NCI-H526 (cell line): ENCODE results near the gene PC.
"Not testable (repeated sequence)": the region's sequence is repeated elsewhere in the genome, so short reads cannot be mapped to it uniquely, and the experiment has no call there.

Experiments used
- DNase-seq, 2 experiments: peaks; one replicate each; lab custom pipeline; 2025; lab: John Stamatoyannopoulos, UW

Gene PC

DNA sequence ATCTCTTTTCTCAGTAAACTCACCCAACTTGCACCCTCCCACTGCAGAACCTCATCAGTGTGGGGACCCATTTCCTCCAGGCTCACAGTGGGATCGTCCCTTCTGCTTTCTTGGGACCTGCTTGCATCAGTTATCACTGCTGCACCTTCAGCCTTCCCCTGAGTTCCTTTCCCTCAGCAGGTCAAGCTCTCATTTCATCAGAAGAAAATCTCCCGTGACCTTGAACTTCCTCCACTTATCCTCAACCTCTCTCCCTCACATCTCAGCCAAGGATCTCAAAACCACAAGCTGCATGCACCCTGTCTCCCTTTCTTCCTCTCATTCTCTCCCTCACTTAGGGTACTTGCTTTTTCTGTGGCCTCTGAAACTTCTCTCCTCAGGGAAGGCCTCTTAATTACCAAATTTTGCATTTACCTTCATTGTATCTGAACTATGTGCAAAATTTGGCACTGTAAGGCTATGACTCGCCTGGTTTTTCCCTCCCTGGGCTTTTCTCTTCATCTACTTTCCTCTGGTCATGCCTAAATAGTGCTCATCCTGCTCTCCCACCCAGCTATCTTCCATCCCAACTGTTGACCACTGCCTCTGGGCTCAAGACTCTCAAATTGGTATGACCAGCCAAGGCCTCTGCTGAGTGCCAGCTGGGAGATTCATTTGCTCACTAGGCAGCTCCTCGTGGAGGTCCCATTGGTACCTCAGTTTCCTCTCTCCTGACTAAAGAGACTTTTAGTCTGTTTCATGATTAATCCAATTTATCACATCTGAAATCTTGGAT, 117.7 kb downstream of the PC start:
- no peak for DNase-seq

- DNase-seq, result peak in 1 of 2 experiments; percentile 34
Measured at GRCh38 chr11:66835768-66836405, 122.3 kb downstream of the PC start.

DNA sequence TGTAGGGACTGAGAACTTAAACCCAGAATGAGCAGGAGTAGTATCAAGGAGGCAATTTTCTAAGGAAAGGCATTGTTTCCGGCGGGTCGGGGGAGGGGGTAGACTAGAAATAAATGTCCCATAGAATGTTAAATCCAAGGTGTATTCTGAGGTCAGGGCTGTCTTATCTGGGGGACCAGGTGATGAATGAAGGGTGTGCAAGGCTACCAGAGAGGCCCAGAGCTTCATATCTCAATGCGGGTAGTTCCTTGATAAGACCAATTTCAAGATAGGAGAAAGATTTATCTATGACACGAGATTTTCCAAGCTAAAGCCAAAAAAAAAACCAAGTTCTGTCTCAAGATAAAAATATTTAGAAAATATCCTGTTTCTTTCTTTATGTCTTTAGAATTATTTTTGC, 123.2 kb downstream of the PC start:
- no peak for DNase-seq

- no peak for DNase-seq
Measured at GRCh38 chr11:66834539-66834845, 123.7 kb downstream of the PC start.

- DNase-seq, result not testable (repeated sequence)
Measured at GRCh38 chr11:66824573-66824972, 133.6 kb downstream of the PC start.

- DNase-seq, result no peak
Measured at GRCh38 chr11:66823700-66824099, 134.5 kb downstream of the PC start.

GRCh38 chr11:66820901-66821300, 137.3 kb downstream of the PC start:
- DNase-seq, result no peak

- no peak for DNase-seq
Measured at GRCh38 chr11:66820381-66820780, 137.8 kb downstream of the PC start.

DNA sequence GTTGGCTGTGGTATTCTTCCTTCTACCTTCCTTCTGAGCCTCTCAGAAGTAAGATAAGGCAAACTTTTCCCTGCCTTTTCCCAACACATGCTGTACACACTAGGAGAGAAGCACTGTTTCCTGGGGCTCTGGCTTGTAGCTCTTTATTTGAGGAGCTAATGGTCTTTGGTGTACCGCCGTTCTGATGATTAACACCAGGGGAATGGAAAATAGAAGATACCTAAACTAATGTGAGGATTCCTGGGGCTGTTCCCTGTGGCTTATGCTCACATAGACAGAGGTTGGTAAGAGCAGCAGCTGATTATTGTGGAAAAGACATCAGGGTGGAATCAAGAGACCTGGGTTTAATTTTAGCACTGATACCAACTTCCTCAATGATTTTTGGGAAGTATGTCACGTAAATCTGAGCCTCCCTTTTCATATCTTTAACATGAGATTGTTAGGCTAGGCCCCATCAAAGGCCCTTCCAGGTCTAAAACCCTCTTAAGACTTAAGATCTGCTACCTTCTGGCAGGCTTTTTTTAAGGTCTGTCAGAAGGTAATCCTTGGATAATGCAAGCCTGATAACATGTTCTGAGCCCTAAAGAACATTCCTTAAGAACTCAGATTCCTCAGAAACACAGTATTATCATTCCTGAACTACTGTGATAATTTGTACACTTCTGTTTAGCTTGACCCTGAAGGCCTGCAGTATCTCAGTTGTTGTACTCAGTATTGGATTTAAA, 139.8 kb downstream of the PC start:
- no peak for DNase-seq

- DNase-seq, result no peak
Measured at GRCh38 chr11:66815646-66816045, 142.5 kb downstream of the PC start.

DNA sequence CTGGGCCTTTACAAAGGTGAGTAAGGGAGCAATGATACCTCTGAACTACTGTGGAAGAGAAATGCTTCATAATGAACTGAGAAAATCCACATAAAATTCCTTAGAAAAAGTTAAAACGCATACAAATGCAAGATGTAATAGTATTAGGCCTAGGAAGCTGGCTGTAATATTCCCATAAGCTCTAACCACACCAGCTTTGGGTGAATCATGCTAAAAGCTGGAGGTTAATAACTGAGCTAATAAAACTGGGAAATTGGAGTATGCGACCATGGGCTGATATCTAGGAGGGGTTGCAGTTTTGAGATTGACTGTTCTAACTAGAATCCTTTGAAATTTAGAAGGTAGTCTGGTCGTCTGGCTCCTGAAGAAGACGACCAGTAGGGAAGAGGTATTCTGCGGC, 143.5 kb downstream of the PC start:
- no peak for DNase-seq

DNA sequence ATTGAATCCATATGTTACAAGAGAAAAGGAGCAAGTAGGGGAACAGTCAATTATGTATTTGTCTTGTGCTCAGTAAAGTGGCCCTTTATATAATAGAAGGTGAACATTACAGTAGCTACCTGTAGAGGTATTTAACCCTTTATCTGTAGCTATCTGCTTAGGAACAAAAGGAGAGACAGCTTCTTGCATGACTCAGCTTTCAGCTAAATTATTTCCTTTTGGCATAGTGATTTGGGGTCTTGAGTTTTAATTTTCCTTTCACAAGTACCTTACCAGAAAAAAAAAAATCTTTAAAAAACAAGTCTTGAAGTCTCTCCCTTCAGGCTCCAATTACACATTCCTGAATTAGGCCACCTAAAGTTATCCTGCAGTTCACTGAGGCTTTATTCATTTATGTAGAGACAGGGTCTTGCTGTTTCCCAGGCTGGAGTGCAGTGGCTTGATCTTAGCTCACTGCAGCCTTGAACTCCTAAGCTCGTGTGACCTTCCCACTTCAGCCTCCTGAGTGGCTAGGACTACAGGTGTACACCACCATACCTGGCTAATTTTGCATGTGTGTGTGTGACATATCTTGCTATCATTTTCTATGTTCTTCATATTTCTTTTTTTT, 147.5 kb downstream of the PC start:
- DNase-seq, result no peak

GRCh38 chr11:66809592-66809991, 148.6 kb downstream of the PC start:
- DNase-seq, result no peak

- DNase-seq, result no peak
Measured at GRCh38 chr11:66800720-66801428, 157.3 kb downstream of the PC start.

GRCh38 chr11:66799815-66800214, 158.4 kb downstream of the PC start:
- DNase-seq, result not testable (repeated sequence)
